ENCODE results near the gene IL10RB.

GRCh38 chr21:33238565-33239255 lies 27.5 kb upstream of the IL10RB start:
- TF ChIP-seq POLR2A (IDR thresholded peaks at IDR 0.05) (no peak), CTCF (IDR thresholded peaks at IDR 0.05) (no peak), EP300 (IDR thresholded peaks at IDR 0.05) (no peak)

All from ovary (tissue), 3 donors.